PC-9 (cell line): ENCODE data around the gene OTUD1.

Source experiments
- EZH2 ChIP-seq: fragments of 200-600 bp; sonication (generic); IDR thresholded peaks from 2 replicates; pipeline ENCODE4 v1.8.0; 2017; ENCODE audit warnings: antibody characterized with exemption, low read depth
- TF ChIP-seq, protein P1 (sequence below): fragments of 200-600 bp; sonication (generic); conservative IDR thresholded peaks from 2 replicates; pipeline ENCODE4 v1.6.1; 2017; ENCODE audit warnings: mixed run types, antibody characterized with exemption, mild to moderate bottlenecking, moderate library complexity

GRCh38 chr10:23437963-23438546 is 820 bp upstream of the OTUD1 start:
- TF ChIP-seq, protein P1, sequence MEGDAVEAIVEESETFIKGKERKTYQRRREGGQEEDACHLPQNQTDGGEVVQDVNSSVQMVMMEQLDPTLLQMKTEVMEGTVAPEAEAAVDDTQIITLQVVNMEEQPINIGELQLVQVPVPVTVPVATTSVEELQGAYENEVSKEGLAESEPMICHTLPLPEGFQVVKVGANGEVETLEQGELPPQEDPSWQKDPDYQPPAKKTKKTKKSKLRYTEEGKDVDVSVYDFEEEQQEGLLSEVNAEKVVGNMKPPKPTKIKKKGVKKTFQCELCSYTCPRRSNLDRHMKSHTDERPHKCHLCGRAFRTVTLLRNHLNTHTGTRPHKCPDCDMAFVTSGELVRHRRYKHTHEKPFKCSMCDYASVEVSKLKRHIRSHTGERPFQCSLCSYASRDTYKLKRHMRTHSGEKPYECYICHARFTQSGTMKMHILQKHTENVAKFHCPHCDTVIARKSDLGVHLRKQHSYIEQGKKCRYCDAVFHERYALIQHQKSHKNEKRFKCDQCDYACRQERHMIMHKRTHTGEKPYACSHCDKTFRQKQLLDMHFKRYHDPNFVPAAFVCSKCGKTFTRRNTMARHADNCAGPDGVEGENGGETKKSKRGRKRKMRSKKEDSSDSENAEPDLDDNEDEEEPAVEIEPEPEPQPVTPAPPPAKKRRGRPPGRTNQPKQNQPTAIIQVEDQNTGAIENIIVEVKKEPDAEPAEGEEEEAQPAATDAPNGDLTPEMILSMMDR = no peak
- TF ChIP-seq EZH2 = no peak
